CD4-positive, alpha-beta T cell treated with Interleukin-15 for 1 hour (primary cell): Measurements from ENCODE around the gene BEGAIN.

Experiments
- DNase-seq: peaks from one replicate; pipeline ENCODE4 v3.0.0-alpha.2; 2020

BEGAIN gene

DNA sequence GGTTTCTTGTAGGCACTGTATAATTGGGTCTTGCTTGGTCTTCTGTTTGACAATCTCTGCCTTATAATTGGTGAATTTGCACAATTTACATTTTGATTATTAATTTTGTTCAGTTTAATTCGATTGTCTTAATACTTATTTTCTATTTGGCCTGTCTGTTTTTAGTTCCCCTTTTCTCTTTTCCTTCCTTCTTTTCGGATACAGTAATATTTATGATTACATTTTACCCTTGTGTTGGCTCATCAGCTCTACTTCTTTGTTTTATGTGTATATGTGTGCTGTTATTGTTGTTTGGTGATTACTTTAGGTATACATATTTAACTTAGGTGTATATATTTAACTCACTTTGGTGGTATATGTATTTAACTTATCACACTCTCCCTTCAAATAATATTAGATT is 12.8 kb upstream of the BEGAIN start:
- no peak for DNase-seq

DNA sequence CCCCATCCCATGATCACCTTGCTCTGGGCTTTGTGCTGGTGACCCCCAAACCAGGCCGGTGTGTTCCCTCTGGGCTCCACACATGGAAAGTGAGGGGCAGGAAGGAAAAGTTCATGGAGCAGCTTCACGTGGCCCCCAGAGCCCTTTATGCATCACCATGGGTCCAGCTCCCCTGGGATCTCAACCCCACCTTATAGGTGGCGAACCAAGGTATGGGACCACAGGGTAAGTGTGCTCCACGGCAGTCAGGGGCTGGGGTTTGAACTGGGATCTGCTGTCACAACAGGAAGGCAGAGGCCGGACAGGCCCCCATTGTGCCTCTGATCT is 7.4 kb upstream of the BEGAIN start:
- no peak for DNase-seq

DNA sequence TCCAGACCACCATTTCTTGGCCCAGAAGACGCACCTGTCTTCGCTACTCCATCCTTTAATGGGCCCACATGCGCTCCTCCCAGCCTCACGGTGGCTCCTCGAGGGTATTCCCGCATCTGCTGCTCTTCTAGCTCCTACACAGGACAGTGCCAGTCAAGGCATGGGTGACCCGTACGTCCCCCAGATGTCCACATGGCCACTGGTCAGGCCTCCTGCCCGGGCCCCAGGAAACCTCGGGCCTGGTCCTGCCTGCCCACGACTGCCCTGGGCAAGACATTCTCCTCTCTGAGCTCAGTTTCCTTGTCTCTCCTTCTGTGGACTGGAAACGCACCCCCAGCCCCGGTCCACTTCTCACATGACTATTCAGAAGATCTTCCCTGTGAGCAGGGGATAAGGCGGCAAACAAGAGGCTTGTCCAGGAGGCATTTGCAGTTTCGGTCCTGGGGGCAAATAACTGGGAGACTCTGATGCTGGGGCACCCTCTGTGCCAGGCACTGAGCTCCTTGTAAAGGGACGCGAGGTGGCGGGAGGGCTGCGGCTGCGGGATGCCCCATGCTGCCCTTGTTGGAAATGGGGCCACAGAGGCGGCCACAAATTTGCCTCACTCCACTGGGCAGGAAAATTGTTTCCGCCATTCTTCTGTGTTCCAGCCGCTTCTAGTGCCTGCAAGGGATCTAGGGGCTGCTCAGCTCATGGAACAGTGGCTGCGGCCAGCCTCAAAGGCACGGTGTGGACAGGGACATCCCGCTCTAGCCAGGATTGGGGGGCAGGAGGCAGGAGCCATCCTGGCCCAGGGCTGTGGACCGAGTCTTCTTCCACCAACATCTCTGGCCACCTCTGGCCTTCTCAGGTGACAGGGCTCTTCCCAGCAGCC is 6.8 kb upstream of the BEGAIN start:
- no peak for DNase-seq

DNA sequence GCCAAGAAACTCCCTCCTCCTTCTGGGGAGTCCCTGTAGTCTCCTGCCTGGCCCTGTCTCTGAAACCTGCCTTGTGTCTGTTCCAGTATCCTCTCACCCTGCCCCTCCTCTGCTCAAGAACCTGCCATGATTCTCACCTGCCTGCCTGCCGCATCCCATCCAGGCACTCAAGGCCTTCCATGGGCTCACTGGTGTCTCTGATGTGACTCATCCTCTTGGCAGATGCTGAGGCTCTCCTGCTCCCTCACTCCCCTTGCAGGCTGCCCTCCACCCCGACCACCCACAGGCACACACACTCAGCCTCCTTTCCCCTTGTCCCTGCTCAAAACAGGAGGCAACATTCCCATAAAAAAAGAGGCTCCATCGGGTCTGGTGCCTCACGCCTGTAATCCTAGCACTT is 5.8 kb upstream of the BEGAIN start:
- no peak for DNase-seq

DNA sequence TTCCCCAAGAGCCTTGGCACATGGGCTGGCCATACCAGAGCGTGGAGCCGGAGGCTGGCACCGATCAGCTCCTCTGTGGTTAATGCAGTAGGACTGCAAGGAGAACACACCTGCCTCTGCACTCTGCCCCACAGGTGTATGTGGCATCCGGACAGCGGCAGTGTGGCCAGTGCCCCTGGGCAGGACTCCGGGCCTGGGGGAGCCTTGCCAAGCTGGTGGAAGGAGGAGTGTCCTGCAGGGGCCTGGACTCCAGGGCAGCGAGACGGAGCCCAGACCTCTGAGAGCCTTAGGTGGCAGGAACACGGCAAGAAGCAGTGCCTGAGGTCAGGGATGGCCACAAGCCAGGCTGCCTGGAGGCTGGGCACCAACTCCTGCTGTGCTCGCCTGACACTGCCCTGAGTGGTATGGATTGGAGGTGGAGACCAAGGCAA is 5.3 kb upstream of the BEGAIN start:
- DNase-seq: no peak

- no peak for DNase-seq
Observed at GRCh38 chr14:100591453-100592371, 4.5 kb upstream of the BEGAIN start.

GRCh38 chr14:100590726-100591452 is 3.7 kb upstream of the BEGAIN start:
- no peak for DNase-seq

- peak; percentile 7 for DNase-seq
Observed at GRCh38 chr14:100589760-100590469, 2.7 kb upstream of the BEGAIN start.

- peak; percentile 4 for DNase-seq
Observed at GRCh38 chr14:100589071-100589759, 2.0 kb upstream of the BEGAIN start.

GRCh38 chr14:100588671-100589070 is 1.5 kb upstream of the BEGAIN start:
- DNase-seq: no peak

DNA sequence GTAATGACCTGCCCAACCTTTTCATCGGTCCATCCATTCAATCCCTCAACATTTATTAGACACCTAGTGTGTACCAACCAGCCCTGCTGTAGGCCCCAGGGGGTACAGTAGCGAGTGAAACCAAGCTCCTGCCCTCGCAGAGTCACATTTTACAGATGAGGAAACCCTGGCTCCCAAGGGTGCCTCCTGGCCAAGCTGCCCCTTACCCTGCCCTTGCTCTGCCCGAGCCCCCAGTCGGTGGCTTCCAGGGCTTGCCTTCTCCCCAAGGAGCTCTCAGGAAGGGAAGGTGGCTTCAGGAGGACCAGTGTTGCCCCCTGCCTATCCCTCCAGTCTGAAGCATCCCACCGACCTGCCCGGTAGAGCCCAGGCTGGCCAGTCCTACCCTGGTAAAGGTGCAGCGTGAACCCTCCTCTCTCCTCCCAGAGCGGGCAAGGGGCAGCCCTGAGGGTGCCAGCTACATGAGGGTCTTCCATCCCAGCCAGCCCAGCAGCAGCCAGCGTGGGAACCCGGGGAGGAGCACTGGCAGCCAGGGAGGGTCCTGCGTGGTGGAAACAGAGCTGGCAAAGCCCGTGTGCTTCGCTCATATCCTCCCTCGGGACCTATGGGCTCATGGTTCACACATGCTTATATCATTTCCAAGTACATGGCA is 670 bp upstream of the BEGAIN start:
- DNase-seq: peak; percentile 15

DNA sequence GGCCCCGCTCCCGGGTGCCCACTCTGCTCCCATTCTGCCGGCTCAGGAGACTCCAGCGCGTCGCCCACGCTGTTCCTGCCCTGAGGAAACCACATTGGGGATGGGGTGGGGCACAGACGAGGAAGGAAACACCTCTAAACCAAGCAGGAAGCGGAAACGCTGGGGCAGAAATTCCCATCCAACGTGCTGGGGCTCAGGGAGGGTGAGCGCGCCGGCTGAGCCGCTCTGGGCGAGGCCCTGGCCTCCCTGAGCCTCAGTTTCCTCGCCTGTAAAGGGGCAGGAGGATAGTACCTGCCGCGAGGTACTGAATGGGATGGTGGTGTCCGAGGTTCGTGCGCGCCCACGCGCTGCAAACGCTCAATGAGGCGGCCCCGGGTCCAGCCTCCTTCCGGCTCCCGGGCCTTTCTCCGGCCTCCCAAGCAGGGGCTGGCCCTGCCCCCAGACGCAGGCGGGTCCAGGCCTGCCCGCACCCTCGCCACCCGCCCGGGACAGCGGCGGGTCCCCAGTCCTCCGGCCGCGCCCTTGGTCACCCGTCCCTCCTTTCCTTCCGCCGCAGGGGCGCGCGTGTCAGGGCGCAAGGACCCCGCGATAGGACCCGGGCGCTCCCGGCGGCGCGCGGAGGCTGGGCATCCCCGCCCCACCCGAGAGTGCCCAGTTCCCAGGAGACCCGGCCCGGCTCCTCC is 673 bp downstream of the BEGAIN start:
- DNase-seq: peak; percentile 15

GRCh38 chr14:100586153-100586402 is 1.1 kb downstream of the BEGAIN start:
- no peak for DNase-seq

DNA sequence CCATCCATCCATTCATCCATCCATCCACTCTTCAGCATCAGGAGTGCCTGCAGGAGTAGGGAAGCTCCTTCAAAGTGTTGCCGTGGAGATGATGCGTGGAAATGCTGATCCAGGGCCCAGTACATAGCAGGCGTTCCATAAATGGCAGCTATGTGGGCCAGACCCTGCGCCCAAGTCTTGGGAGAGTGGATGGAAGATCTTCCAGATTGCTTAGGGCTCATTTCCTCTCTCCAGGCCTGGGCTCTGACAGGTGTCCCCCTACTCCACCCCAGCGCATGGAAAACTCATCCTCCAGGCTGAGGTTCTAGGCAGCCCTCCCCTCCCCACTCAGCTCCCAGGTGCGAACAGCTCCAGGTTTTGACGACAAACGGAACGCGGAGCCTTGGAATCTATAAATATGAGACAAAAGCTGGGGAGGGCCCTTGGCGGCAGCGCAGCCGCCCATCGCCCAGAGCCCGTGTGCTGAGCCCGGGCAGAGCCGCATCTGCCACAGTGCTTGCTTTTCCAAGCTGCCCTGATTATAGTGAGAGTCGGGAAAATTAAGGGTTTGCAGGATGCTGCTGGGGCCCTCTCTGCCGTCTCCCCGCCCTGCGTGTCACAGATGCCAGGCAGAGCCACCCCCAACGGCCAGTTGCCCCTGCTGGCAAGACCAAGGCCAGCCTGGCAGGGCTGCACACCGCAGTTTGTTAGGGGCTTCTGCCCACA is 1.6 kb downstream of the BEGAIN start:
- DNase-seq: peak; percentile 7

- DNase-seq: peak; percentile 14
Observed at GRCh38 chr14:100584056-100585031, 2.9 kb downstream of the BEGAIN start.

- DNase-seq: no peak
Observed at GRCh38 chr14:100583245-100583644, 4.0 kb downstream of the BEGAIN start.

GRCh38 chr14:100582496-100583165 is 4.6 kb downstream of the BEGAIN start:
- DNase-seq: peak; percentile 11
